Activated naive CD8-positive, alpha-beta T cell treated with anti-CD3 and anti-CD28 coated beads, Interleukin-2, amount 10 ng/mL, durations not matched to agents 7 days and 5 days (primary cell): ENCODE data around the gene ANKRD36. TPM values are rescaled to one million over a fixed set of nuclear protein-coding genes. Genes with fewer than 3 reads are reported as not detected.
"Not testable (repeated sequence)": the region's sequence is repeated elsewhere in the genome, so short reads cannot be mapped to it uniquely, and the experiment has no call there.

Experiments
- ATAC-seq: fragments of 150-1000 bp; cut with Tn5 transposase; one replicate; pipeline ENCODE4 v1.10.0; 2021; ENCODE audit warnings: low read depth, moderate library complexity
- POLR2A ChIA-PET: fragments of 350-600 bp; sonication (Branson Sonifier 250); formaldehyde crosslinking; loops from one replicate; lab custom pipeline; 2021; ENCODE audit warnings: antibody characterized with exemption; lab: Charles Lee
- DNase-seq: peaks from one replicate; pipeline ENCODE4 v3.0.0; 2021
- H3K27ac Mint-ChIP-seq: one replicate; pipeline ENCODE4 v1.8.0; 2022; ENCODE audit warnings: mild to moderate bottlenecking, mixed read lengths
- H3K27me3 Mint-ChIP-seq: one replicate; pipeline ENCODE4 v1.8.0; 2022; ENCODE audit warnings: mild to moderate bottlenecking, moderate library complexity, mixed read lengths
- H3K36me3 Mint-ChIP-seq: one replicate; pipeline ENCODE4 v1.8.0; 2021; ENCODE audit warnings: mild to moderate bottlenecking, mixed read lengths
- H3K4me1 Mint-ChIP-seq: one replicate; pipeline ENCODE4 v1.8.0; 2021; ENCODE audit warnings: mixed read lengths
- H3K4me3 Mint-ChIP-seq: one replicate; pipeline ENCODE4 v1.8.0; 2022; ENCODE audit warnings: mild to moderate bottlenecking, moderate library complexity, mixed read lengths
- H3K9me3 Mint-ChIP-seq: one replicate; pipeline ENCODE4 v1.8.0; 2021; ENCODE audit warnings: mixed read lengths
- total RNA-seq, 2 experiments: library from RNA; stranded (reverse); gene quantifications; one replicate each; pipeline ENCODE4 v1.2.3, GENCODE V29; 2021

The ANKRD36 gene
- total RNA-seq, 2 experiments from 2014 or later: 68.9 to 69.3 TPM

DNA sequence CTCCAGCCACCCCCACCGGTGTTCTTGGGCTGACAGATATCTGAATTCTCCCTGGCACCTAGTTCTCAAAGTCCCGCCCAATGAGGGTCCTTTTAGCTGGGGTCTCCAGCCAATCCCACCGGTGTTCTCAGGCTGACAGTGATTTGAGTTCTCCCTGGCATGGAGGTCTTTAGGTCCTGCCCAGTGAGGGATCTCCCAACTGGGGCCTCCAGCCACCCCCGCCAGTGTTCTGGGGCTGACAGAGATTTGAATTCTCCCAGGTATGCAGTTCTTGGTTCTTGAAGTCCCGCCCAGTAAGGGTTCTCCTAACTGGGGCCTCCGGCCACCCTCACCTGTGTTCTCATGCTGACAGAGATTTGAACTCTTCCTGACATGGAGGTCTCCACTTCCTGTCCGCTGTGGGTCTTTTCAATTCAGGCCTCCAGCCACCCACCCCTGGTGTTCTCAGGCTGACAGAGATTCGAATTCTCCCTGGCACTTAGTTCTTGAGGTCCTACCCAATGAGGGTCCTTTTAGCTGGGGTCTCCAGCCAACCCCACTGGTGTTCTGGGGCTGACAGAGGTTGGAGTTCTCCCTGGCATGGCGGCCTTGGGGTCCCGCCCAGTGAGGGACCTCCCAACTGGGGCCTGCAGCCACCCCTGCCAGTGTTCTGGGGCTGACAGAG lies 154.6 kb downstream of the ANKRD36 start:
- H3K27ac Mint-ChIP-seq: no peak overlapping the region
- H3K27me3 Mint-ChIP-seq: no peaks in the 10 kb centered on the region
- ATAC-seq (no peak), DNase-seq (peak; percentile 29)
- peaks cover 9% of the 10 kb centered on the region for H3K36me3 Mint-ChIP-seq
- no peak overlapping the region for H3K4me3 Mint-ChIP-seq
- H3K4me1 Mint-ChIP-seq: no peaks in the 10 kb centered on the region
- H3K9me3 Mint-ChIP-seq: peaks cover 3% of the 10 kb centered on the region
- POLR2A ChIA-PET: no interaction called here

DNA sequence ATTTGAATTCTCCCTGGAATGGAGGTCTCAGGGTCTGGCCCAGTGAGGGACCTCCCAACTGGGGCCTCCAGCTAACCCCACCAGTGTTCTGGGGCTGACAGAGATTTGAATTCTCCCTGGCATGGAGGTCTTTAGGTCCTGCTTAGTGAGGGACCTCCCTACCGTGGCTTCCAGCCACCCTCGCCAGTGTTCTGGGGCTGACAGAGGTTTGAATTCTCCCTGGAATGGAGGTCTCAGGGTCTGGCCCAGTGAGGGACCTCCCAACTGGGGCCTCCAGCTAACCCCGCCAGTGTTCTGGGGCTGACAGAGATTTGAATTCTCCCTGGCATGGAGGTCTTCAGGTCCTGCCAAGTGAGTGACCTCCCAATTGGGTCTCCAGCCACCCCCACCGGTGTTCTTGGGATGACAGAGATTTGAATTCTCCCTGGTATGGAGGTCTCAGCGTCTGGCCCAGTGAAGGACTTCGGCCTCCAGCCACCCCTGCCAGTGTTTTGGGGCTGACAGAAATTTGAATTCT lies 155.2 kb downstream of the ANKRD36 start:
- ATAC-seq, POLR2A ChIA-PET, H3K4me3 Mint-ChIP-seq, H3K27me3 Mint-ChIP-seq, H3K36me3 Mint-ChIP-seq, H3K9me3 Mint-ChIP-seq, H3K4me1 Mint-ChIP-seq, H3K27ac Mint-ChIP-seq: not testable (repeated sequence)
- DNase-seq: peak; percentile 25

DNA sequence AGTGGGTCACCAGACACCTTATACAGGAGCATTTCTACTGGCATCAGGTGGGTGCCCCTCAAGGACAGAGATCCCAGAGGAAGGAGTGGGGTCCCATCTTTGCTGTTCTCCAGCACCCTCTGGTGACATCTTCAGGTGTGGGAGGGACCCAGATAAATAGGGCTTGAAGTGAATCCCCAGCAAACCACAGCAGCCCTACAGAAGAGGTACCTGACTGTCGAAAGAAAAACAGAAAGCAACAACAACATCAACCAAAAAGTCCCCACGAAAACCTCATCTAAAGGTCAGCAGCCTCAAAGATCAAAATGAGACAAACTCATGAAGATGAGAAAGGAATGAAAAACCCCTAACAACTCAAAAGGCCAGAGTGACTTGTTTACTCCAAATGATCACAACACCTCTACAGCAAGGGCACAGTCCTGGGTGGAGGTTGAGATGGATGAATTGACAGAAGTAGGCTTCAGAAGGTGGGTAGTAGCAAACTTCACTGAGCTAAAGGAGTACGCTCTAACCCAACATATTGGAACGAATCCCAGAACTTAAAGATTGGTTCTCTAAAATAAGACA lies 163.4 kb downstream of the ANKRD36 start:
- H3K9me3 Mint-ChIP-seq, H3K27ac Mint-ChIP-seq, DNase-seq, H3K4me3 Mint-ChIP-seq, POLR2A ChIA-PET, H3K27me3 Mint-ChIP-seq, H3K36me3 Mint-ChIP-seq, H3K4me1 Mint-ChIP-seq, ATAC-seq: not testable (repeated sequence)

DNA sequence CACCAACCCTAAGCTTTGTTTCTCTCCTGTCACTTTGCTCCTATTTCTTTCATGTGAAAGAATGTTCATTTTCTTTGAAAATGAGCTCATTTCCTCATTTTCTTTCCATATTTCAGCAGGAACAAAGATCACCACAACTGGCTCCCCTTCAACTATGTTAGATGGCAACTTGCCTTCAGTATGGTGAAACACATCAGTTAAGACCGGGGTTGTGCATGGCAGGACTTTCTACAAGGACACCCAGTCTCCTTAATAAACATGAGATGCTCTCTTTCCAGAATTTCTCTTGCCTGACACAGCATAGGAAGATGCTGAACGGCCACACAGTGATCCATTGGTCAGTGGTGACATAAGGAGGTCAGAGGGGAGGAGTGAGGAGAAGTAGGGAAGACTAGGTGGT lies 172.2 kb downstream of the ANKRD36 start:
- H3K9me3 Mint-ChIP-seq, ATAC-seq, POLR2A ChIA-PET: not testable (repeated sequence)

DNA sequence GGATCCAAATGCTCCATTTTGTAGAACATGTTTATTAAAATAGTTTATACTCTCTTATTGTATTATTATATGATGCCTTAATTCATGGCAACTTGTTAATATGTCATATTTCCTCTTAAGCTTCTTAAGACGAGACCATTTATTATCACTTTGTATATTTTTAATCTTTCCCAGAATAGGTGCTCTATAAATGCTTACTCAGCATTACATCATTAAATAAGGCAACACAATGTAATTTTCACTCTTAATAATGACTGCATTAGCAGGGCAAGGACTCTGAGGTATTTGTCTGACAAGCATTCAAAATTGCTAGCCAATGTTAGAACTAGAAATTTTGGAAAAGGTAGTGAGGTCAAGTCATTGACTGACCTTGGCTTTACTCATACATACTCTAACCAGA lies 180.7 kb downstream of the ANKRD36 start:
- H3K27me3 Mint-ChIP-seq, ATAC-seq, H3K4me3 Mint-ChIP-seq, POLR2A ChIA-PET, H3K36me3 Mint-ChIP-seq, H3K4me1 Mint-ChIP-seq, DNase-seq, H3K27ac Mint-ChIP-seq, H3K9me3 Mint-ChIP-seq: not testable (repeated sequence)

More for the DNA sequence above, 172.2 kb downstream of the ANKRD36 start:
- not testable (repeated sequence) for H3K27ac Mint-ChIP-seq, H3K36me3 Mint-ChIP-seq, DNase-seq, H3K27me3 Mint-ChIP-seq, H3K4me1 Mint-ChIP-seq, H3K4me3 Mint-ChIP-seq

Other genes with a start within 250 kb of the ANKRD36 start
- gene SEMA4C, start 243.1 kb upstream of the ANKRD36 start, total RNA-seq: 10 to 100 TPM; 28.8 to 30.6 TPM
- under 1 TPM; 0.75 to 0.94 TPM for gene FAM178B, start 126.6 kb upstream of the ANKRD36 start, total RNA-seq
- gene FAHD2B, start 18.3 kb upstream of the ANKRD36 start, total RNA-seq: 10 to 100 TPM; 26.9 to 31.5 TPM